HepG2 (cell line): ENCODE data around the gene ESYT1. TPM values are rescaled to one million over a fixed set of nuclear protein-coding genes. Genes with fewer than 3 reads are reported as not detected.

Source experiments
- ARNT ChIP-seq: fragments of 450-650 bp; IDR thresholded peaks from 2 replicates; pipeline ENCODE4 v1.6.1; 2017
- ARNTL ChIP-seq: sonication (generic); formaldehyde crosslinking; IDR thresholded peaks from 2 replicates; pipeline ENCODE4 v1.4.0; 2020; ENCODE audit warnings: mild to moderate bottlenecking, missing genetic modification reagents
- CHCHD3 ChIP-seq: sonication (generic); formaldehyde crosslinking; IDR thresholded peaks from 2 replicates; pipeline ENCODE4 v1.8.0; 2022; ENCODE audit warnings: mild to moderate bottlenecking, missing genetic modification reagents, moderate library complexity
- FOXO1 ChIP-seq: sonication (generic); formaldehyde crosslinking; IDR thresholded peaks from 2 replicates; pipeline ENCODE4 v1.4.0; 2020; ENCODE audit warnings: missing genetic modification reagents
- HDAC2 ChIP-seq: sonication (generic); formaldehyde crosslinking; IDR thresholded peaks from 2 replicates; pipeline ENCODE4 v1.4.0; 2020; ENCODE audit warnings: missing genetic modification reagents
- HNF4A ChIP-seq: sonication (generic); formaldehyde crosslinking; IDR thresholded peaks from 2 replicates; pipeline ENCODE4 v1.4.0; 2020; ENCODE audit warnings: missing genetic modification reagents
- HOXA9 ChIP-seq: sonication (generic); formaldehyde crosslinking; IDR thresholded peaks from 2 replicates; pipeline ENCODE4 v1.8.1; 2022; ENCODE audit warnings: missing genetic modification reagents, mild to moderate bottlenecking, moderate library complexity, borderline replicate concordance
- LCORL ChIP-seq, 2 experiments: fragments of 450-650 bp in 1 of 2; sonication (generic) in 1 of 2; formaldehyde crosslinking in 1 of 2; IDR thresholded peaks; 2 replicates each; pipeline versions ENCODE4 v1.5.0 to v1.6.1; 2017 to 2020; ENCODE audit warnings: antibody characterized with exemption in 1 of 2, missing genetic modification reagents in 1 of 2
- MTERF4 ChIP-seq: sonication (generic); formaldehyde crosslinking; IDR thresholded peaks from 2 replicates; pipeline ENCODE4 v1.8.0; 2023; ENCODE audit warnings: mild to moderate bottlenecking, missing genetic modification reagents
- NR2F6 ChIP-seq, 2 experiments: IDR thresholded peaks; 2 replicates each; pipeline ENCODE4 v1.6.1; 2016; ENCODE audit warnings: antibody characterized with exemption in 1 of 2, mild to moderate bottlenecking in 1 of 2
- PAX8 ChIP-seq: sonication (generic); formaldehyde crosslinking; IDR thresholded peaks from 2 replicates; pipeline ENCODE4 v1.8.0; 2022; ENCODE audit warnings: mild to moderate bottlenecking, missing genetic modification reagents, borderline replicate concordance
- POLR2A ChIP-seq, 2 experiments: IDR thresholded peaks; 2 replicates each; pipeline ENCODE4 v1.6.1; 2011; ENCODE audit warnings: low read depth in 2 of 2, low read length in 2 of 2, mild to moderate bottlenecking in 1 of 2, moderate library complexity in 1 of 2; ENCODE audit not compliant: insufficient read depth in 1 of 2
- SMAD1 ChIP-seq: sonication (generic); formaldehyde crosslinking; IDR thresholded peaks from 2 replicates; pipeline ENCODE4 v1.4.0; 2020; ENCODE audit warnings: missing genetic modification reagents, low read depth, mild to moderate bottlenecking, borderline replicate concordance
- THAP11 ChIP-seq: IDR thresholded peaks from 2 replicates; pipeline ENCODE4 v1.6.1; 2016; ENCODE audit warnings: missing biosample characterization, missing genetic modification reagents
- ZKSCAN8 ChIP-seq: IDR thresholded peaks from 2 replicates; pipeline ENCODE4 v1.6.1; 2016; ENCODE audit warnings: borderline replicate concordance, missing genetic modification reagents, missing compliant biosample characterization
- ZNF772 ChIP-seq: sonication (generic); formaldehyde crosslinking; IDR thresholded peaks from 2 replicates; pipeline ENCODE4 v1.5.0; 2020; ENCODE audit warnings: mild to moderate bottlenecking, missing genetic modification reagents
- polyA plus RNA-seq, 8 experiments: library from polyadenylated mRNA; depleted of rRNA in 3 of 8; stranded (reverse) in 7 of 8; unstranded in 1 of 8; fragments of >200 nt; fragmentation: Illumina TruSeq in 4 of 8; extraction: Trizol in 4 of 8; gene quantifications; 2 replicates each; pipeline versions ENCODE4 v1.2.1 to v1.2.3, GENCODE V29; 2011 to 2016; ENCODE audit warnings: low read depth in 4 of 8, missing spikeins in 1 of 8, mixed read lengths in 1 of 8; ENCODE audit not compliant: insufficient read depth in 1 of 8
- total RNA-seq, 5 experiments: library from RNA; depleted of rRNA; stranded (reverse); fragments of >200 nt; fragmentation: Illumina TruSeq; extraction: Trizol; gene quantifications; 2 replicates each; pipeline ENCODE4 v1.2.3, GENCODE V29; 2016; ENCODE audit warnings: low read depth in 1 of 5
- TF ChIP-seq, protein P1 (sequence below): IDR thresholded peaks from 2 replicates; pipeline ENCODE4 v1.6.1; 2016; ENCODE audit warnings: missing compliant biosample characterization, missing genetic modification reagents, borderline replicate concordance
- TF ChIP-seq, protein P2 (sequence below): sonication (generic); formaldehyde crosslinking; IDR thresholded peaks from 2 replicates; pipeline ENCODE4 v1.4.0; 2020; ENCODE audit warnings: missing genetic modification reagents, borderline replicate concordance

Gene ESYT1
- total and polyA plus RNA-seq, 2 of the 13 experiments (the other 11 are each of a cell fraction or from before 2014, with no cell fraction given) = 66.9 to 71.0 TPM

- TF ChIP-seq, protein P1, sequence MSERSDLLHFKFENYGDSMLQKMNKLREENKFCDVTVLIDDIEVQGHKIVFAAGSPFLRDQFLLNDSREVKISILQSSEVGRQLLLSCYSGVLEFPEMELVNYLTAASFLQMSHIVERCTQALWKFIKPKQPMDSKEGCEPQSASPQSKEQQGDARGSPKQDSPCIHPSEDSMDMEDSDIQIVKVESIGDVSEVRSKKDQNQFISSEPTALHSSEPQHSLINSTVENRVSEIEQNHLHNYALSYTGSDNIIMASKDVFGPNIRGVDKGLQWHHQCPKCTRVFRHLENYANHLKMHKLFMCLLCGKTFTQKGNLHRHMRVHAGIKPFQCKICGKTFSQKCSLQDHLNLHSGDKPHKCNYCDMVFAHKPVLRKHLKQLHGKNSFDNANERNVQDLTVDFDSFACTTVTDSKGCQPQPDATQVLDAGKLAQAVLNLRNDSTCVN = no peak
- TF ChIP-seq ZKSCAN8 (CRISPR knock-in tag) (no peak), PAX8 (CRISPR knock-in tag) (no peak), NR2F6 (IDR thresholded peaks at IDR 0.05) (0 out of 2 replicates have a peak, but pooled peaks have one; percentile 20), NR2F6 (CRISPR knock-in tag; IDR thresholded peaks at IDR 0.05) (no peak), POLR2A (IDR thresholded peaks at IDR 0.05; ENCODE audit: insufficient read depth in 1 of 2, low read depth in 2 of 2, low read length in 2 of 2) (no peak), HOXA9 (CRISPR knock-in tag) (no peak), HNF4A (CRISPR knock-in tag) (peak; percentile 34; the same call in 1 of the 2 replicates), ARNTL (CRISPR knock-in tag) (no peak), ZNF772 (CRISPR knock-in tag) (no peak), HDAC2 (CRISPR knock-in tag) (0 out of 2 replicates have a peak, but pooled peaks have one; percentile 0), SMAD1 (CRISPR knock-in tag) (no peak), THAP11 (CRISPR knock-in tag) (peak; percentile 21; the same call in 1 of the 2 replicates), ARNT (no peak), MTERF4 (no peak), CHCHD3 (CRISPR knock-in tag) (no peak), FOXO1 (CRISPR knock-in tag) (no peak), LCORL (IDR thresholded peaks at IDR 0.05) (no peak), LCORL (CRISPR knock-in tag; IDR thresholded peaks at IDR 0.05) (0 out of 2 replicates have a peak, but pooled peaks have one; percentile 31)
- TF ChIP-seq, protein P2, sequence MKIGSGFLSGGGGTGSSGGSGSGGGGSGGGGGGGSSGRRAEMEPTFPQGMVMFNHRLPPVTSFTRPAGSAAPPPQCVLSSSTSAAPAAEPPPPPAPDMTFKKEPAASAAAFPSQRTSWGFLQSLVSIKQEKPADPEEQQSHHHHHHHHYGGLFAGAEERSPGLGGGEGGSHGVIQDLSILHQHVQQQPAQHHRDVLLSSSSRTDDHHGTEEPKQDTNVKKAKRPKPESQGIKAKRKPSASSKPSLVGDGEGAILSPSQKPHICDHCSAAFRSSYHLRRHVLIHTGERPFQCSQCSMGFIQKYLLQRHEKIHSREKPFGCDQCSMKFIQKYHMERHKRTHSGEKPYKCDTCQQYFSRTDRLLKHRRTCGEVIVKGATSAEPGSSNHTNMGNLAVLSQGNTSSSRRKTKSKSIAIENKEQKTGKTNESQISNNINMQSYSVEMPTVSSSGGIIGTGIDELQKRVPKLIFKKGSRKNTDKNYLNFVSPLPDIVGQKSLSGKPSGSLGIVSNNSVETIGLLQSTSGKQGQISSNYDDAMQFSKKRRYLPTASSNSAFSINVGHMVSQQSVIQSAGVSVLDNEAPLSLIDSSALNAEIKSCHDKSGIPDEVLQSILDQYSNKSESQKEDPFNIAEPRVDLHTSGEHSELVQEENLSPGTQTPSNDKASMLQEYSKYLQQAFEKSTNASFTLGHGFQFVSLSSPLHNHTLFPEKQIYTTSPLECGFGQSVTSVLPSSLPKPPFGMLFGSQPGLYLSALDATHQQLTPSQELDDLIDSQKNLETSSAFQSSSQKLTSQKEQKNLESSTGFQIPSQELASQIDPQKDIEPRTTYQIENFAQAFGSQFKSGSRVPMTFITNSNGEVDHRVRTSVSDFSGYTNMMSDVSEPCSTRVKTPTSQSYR (CRISPR knock-in tag) = peak; percentile 8; the same call in 1 of the 2 replicates
Observed at GRCh38 chr12:56082967-56083366, 45.1 kb upstream of the ESYT1 start (continued).
